GM19328 (cell line): ENCODE measurements around the gene MTHFSD.

Source experiments
- ATAC-seq: cut with Tn5 transposase; IDR thresholded peaks from one replicate; pipeline ENCODE4 v1.9.1; 2021; ENCODE audit warnings: mild to moderate bottlenecking, moderate library complexity; ENCODE audit not compliant: unreplicated experiment

The MTHFSD gene

DNA sequence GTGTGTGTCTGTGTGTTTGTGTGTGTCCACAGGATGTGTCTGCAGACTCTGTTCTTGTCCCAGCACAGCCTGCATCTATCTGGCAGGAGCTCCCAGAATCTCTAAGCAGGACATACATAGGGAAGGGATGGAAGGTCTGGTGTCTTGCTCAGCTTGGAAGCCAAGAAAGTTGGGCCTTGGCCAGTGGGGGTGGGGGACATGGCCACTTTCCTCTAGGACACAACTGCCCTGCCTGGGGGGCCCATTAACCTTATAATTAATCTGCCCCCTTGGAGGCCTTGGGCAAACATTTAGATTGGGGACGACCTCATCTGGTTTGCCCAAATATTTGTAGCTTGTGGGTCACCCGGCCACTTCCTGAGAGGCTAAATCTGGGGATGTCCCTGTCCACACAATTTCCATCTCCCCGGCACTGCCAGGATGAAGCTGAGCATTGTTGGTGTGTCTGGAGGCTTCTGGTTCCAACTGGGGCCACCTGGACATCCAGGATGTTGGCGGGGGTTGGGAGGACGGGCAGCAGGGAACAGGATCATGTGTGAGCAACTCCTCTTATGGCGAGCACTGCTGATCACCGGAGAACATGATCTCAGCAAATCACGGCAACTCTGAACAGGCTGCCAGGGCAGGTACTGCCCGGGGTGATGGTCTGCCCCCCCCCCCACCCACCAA lies 61.9 kb downstream of the MTHFSD start:
- ATAC-seq, result no peak

DNA sequence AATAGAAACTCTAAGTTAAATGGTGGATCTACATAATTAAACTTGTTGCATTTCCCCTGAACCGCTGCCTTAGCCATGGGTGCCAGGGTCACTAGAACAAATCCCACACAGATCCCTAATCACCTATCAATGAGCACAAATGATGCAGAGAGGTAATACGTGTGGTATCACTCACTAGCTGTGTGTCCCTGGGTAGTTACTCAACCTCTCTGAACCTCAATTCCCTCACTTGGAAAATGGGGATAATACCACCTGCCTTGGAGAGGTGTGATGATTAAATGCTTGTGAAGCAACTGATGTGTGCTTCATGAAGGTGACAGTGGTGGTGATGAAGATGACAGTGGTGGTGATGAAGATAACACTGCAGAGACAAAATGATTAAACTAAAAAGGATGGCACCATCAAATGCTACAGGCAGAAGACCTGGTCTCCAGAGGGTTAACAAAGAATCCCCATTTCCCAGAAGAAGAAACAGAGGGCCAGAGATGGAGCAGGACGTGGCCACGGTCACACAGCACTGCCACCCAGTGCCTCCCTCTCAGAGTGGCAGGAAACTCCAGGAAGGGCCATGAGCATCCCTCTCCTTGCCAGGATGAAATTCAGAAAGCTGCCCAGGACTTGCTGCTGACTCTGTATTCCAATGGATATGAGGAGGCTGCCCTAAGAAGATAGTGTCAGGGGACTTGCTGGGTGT lies 62.6 kb downstream of the MTHFSD start:
- no peak for ATAC-seq

DNA sequence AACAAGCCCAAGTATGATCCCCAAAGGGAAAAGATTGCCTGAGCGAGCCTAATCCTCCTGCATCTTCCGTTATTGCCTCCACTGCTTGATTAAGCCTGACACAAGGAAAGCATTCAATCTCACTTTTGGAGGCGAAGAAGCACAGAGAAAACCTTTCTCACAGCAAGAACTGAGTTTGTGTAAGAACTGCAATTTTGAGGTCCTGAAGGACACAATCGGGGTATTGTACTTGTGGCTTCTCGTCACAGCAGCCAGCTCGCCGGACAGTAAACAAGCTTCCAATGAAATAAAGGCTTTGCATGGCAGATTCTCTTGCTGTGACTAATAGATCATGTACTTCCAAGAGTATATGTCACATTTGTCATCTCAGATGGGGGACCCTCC lies 63.4 kb downstream of the MTHFSD start:
- ATAC-seq, result no peak

DNA sequence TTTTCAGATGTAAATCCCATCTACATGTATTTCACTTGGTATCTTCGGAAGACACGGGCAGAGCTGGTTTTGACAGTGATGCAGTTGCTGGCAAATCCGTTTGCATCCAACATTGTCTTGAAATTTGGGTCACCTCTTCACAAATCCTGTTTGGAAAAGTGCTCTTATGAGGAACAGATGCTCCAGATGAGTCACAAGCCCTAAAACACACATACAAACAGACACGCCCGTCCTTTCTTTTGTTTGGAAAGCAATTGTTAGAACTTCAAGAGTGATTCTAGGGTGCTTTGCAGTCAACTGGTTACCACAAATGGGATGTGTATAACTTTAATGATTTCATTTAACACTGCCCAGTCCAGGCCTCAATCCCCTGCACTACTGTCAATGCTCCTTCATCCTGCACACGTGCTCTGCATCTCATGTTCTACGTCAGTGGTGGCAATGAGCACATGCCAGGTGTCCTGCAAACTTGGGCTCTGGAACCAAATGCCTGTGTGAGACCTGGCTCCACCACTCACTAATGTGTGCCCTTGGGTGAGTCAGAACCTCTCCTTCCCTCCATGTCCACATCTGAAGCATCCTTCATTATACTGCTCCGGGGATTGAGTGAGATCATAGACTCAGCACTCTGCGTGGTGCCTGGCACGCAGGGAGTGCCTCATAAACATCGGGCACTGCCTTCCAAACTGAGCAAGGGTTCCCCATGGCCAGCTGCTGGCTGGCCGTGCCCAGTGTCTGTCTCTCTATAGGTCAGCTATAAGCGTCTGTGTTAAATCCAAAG lies 64.0 kb downstream of the MTHFSD start:
- no peak for ATAC-seq

DNA sequence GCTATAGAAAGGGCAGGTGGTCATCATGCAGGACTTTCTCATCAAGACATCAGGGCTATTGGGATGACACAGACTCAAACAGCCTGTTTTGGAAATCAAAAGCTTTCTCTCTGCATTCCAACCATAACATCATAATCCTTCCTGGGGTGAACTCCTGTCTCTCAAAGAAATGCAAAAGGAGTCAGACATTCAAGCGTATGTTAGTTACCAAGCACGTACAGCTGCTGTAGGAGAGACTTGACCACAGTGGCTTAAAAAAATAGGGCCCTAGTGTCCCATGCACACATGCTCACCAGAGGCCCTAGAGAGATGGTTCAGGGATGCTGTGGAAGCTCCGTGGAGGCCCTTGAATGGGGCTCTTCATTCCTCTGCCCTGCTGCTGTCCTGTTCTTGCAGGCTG lies 69.3 kb downstream of the MTHFSD start:
- no peak for ATAC-seq

DNA sequence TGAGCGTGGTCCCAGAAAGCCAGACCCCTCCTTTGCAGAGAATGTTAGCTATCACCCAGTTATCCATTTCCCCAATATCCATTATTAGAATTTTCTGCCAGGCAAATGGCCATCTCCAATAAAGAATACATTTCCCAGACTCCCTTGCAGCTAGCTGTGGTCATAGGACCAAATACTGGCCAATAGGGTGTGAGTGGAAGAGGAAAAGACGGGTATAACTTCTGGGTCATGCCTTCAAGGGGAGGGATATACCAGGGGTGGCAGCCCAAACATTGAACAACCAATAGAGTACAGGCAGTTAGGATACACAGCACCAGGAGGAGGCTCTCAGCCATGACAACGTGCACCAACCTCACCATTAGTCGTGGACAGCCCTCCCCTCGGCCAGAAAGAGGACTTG lies 70.8 kb downstream of the MTHFSD start:
- no peak for ATAC-seq

DNA sequence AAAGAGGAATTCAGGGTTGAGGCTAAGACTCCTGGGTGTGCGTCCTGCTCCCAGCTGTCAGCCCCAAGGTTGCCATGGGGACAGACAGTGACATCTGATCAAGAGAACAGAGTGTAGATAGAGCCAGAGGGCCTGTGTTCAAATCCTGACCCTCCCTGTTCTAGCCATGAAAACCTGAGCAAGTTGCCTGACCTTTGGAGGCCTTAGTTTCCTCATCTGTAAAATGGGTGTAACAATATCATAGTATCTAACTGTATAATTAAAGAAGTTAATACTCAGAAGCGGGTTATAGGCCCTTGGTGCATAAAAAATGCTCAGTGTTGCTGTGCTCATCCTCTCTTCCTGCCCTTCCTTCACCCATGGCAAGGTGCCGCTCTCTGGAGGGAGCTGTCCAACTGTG lies 73.4 kb downstream of the MTHFSD start:
- ATAC-seq, result no peak

DNA sequence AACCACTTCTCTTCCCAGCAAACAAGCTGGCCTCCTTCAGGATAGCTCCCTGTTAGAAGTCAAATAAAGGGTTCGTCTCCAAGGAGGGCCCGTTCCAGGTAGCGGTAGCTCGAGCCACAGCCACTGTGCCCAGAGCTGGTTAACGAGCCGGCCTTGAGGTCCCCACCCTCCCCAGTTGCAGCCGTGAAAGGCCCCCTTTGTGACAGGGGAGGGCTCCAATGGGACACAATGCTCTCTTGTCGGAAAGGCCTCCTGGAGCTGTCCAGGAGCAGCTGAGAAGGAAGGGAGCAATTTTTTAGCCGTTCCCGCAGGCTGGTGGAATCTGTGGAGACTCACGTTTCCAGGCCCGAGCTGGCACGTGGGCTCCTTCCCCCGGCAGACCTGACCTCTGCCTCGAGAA lies 74.6 kb downstream of the MTHFSD start:
- no peak for ATAC-seq
